ENCODE data around the gene ERP44.
"Not testable (repeated sequence)": the region's sequence is repeated elsewhere in the genome, so short reads cannot be mapped to it uniquely, and the experiment has no call there.

The ERP44 gene

DNA sequence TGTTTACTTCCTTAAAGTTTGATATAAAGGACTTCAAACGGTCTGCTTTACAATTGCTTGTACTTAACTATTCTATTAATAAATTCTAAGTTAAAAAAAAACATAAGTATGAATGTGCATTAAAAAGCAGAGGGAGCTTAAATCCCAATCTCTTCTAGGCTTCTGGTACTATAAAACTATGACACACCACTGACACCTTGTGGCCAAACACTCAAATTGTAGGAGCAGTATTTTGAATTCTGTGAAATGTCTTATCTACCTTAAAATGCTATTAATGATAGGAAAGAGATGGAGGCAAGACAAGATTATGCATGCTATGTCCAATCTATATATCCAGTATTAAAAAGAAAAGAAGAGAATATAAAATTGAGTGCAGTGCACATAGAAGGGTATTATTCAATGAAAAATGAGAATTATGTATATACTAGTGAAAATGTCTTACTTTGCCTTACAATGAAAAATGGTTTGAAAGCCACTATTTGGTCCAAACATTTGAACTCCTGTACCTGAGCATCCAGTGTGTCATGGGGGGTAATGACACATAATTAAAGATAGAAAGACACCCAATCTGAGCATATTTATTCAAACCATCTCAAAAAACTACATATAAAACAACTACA, 87.6 kb downstream of the ERP44 start:
- DNase-seq (ENCODE audit: low read depth, low spot score), result no peak

- DNase-seq (ENCODE audit: low read depth, low spot score), result no peak
Observed at GRCh38 chr9:99999797-100000196, 99.0 kb downstream of the ERP44 start.

DNA sequence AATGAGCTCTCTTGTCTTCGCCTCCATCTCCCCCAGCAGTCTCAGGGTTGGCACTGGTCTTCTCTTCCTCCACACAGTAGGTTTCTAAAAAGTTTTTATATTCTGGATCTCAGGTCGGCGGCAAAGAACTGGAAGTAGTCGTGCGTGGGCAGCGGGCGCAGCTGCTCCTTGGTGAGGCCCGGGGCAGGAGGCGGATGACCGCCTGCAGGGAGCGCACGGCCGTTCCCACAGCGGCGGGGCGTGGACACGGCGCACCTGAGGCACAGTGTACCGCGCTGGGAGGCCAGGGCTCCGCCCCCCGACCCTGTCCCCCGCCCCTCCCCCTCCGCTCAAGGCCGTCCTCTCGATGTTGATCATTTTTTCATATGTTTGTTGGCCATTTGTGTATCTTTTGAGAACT, 99.9 kb downstream of the ERP44 start:
- no peak for DNase-seq (ENCODE audit: low read depth, low spot score)

GRCh38 chr9:99998266-99998665, 100.5 kb downstream of the ERP44 start:
- DNase-seq (ENCODE audit: low read depth, low spot score), result no peak

- DNase-seq (ENCODE audit: low read depth, low spot score), result not testable (repeated sequence)
Observed at GRCh38 chr9:99990508-99990907, 108.3 kb downstream of the ERP44 start.

DNA sequence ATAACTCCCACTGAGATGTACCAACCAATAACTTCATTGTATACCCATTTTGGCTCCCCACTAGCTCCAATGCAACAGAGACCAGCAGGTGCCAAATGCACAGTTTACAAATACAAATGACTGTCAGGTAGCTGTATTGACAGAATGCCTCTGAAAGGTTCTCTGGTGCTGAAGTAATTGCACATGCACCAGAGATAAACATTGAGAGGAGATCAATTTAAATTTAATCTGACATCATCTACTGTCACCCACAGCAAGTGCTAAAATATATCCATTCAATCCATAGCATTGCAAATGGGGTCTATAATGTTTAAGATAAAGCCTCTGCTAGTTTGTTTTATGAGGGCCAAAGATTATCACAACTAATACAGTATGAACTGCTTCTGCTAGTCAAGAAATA, 112.2 kb downstream of the ERP44 start:
- no peak for DNase-seq (ENCODE audit: low read depth, low spot score)

- no peak for DNase-seq (ENCODE audit: low read depth, low spot score)
Observed at GRCh38 chr9:99980598-99980997, 118.2 kb downstream of the ERP44 start.

- DNase-seq (ENCODE audit: low read depth, low spot score), result no peak
Observed at GRCh38 chr9:99978221-99978620, 120.6 kb downstream of the ERP44 start.

- DNase-seq (ENCODE audit: low read depth, low spot score), result no peak
Observed at GRCh38 chr9:99977033-99977792, 121.6 kb downstream of the ERP44 start.

DNA sequence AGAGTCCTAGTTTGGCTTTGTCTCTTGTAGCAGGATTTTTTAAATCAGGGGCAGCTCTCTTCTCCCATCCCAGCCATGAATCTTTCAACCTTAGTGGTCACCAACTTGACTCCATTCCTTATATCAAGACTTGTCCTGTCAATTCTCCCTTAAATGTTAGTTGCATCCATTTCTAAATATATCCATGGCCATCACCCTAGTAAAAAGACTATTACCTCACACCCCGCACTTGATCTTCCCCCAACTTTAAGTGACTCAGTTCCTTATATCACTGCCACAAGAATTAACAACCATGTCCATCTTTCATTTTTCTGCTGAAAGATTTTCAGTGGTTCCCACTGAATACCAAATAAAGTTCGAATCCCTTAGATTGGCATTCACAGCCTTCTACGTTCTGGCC, 125.3 kb downstream of the ERP44 start:
- no peak for DNase-seq (ENCODE audit: low read depth, low spot score)

DNA sequence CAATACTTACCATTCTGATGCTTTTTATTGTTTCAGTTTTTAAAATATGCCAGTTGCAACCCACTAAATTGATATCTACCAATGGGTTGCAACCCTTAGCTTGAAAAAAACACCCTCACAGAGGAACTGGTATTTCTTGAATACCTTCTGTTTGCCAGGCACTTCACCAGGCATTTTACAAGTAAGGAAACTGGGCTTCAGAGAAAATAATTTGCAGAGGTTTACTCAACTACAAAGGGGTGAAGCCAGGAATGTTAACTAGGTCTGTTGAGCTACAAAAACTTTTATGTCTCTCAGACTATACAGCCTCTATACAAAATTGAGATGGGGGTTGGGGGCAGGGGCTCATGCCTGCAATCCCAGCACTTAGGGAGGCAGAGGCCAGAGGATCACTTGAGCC, 127.4 kb downstream of the ERP44 start:
- no peak for DNase-seq (ENCODE audit: low read depth, low spot score)

- DNase-seq (ENCODE audit: low read depth, low spot score), result no peak
Observed at GRCh38 chr9:99970481-99970880, 128.3 kb downstream of the ERP44 start.

DNA sequence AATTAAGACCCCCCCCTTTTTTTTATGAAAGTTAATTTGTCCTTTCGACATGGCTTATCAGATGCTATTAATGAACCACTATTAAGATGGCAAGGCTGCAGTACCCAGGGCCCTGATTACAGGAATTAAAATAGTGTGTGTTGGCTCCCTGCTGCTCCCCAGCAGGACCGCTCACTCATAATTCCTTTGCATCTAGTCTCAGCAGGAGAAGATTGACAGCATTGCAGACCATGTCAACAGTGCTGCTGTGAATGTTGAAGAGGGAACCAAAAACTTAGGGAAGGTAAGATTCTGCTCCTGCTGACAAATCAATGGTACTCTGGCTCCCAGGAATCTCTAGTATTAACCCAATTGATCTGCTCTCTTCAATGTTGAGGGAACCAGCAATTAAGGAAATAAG, 131.3 kb downstream of the ERP44 start:
- DNase-seq (ENCODE audit: low read depth, low spot score), result no peak

DNA sequence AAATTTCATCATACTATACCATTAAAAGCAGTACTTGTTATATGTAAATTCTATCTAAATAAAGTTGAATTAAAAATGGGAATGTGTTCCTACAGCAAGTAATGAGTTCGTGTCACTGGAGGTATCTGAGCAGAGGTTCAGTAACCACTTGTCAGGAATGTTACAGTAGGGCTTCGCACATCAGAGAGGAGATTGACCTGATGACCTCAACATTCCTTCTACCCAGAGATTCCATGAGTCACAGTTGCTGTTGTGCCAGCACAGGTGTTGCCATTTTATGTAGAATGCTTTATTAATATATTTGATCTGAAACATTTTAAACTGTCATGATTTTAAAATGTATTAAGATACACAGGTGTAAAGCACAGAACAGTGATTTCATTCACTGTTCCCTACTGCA, 132.1 kb downstream of the ERP44 start:
- no peak for DNase-seq (ENCODE audit: low read depth, low spot score)

DNA sequence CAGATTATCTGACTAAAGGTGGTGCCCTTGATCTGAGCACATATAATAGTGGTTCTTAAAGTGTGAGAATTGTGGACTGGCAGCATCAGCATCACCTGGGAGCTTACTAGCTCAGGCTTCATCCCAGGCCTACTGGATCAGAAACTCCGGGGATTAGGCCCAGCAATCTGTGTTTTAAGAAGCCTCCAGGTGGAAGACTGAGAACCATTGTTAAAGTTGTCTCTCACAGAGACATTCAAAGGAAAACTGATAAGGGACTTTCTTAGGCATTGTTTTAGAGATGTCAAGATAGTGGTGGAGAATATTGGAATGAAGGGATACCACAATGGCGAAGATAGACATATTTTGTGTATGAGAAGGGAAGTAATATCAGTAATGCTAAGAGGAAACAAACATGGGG, 132.8 kb downstream of the ERP44 start:
- DNase-seq (ENCODE audit: low read depth, low spot score), result no peak

- DNase-seq (ENCODE audit: low read depth, low spot score), result no peak
Observed at GRCh38 chr9:99964336-99964735, 134.5 kb downstream of the ERP44 start.

DNA sequence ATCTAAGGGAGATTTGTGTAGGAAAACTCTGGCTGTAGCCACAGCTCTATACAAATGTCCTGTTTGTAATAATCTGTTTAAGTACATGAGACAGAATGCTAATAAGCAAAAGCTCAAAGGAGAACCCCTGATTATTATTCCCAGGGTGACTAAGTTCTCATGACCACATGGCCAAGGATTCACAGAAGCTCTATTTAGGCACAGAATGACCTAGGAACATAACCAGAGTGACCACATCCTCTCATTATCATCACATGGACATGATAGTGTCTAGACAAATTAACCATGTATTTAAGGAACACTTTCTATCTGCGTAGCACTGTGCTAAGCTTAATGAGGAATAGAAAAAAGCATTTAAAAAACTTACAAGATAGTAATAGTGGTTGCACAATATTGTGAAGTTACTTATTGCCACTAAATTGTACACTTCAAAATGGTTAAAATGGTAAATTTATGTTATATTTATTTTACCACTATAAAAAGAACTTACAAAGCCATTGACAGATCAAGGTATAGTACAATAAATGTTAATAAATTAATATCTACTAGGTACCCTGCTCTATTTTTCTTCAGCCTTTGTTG, 136.0 kb downstream of the ERP44 start:
- DNase-seq (ENCODE audit: low read depth, low spot score), result no peak

- DNase-seq (ENCODE audit: low read depth, low spot score), result no peak
Observed at GRCh38 chr9:99955606-99956005, 143.2 kb downstream of the ERP44 start.

- DNase-seq (ENCODE audit: low read depth, low spot score), result no peak
Observed at GRCh38 chr9:99954819-99955218, 144.0 kb downstream of the ERP44 start.

DNA sequence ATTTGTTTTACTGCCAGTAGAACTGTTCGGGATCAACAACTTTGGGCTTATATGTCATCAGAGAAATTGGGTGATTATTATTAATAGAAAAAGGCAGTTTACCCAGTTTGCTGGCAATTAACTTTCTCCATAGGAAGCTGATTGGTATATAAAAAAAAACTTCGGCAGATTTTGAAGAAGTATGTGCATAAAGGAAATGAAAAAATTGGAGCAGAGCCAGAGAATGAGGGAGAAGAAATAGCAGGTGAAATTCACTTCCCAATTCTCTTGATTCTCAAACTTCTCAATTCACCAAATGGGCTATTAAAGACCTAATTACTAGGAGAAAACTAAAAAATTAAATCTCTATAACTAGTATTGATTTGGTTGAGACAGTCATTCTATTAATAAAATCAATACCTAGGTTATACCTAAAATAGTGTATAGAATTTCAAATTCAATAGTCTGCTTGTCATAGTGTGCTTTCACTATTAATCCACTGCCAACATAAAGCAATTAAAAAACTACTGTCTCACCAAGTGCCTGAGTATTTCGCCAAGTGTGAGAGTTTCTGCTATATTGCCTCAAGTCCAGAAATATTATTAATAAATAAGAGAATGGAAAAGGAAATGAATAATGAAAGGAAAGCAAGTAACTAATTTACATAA, 144.8 kb downstream of the ERP44 start:
- no peak for DNase-seq (ENCODE audit: low read depth, low spot score)

DNA sequence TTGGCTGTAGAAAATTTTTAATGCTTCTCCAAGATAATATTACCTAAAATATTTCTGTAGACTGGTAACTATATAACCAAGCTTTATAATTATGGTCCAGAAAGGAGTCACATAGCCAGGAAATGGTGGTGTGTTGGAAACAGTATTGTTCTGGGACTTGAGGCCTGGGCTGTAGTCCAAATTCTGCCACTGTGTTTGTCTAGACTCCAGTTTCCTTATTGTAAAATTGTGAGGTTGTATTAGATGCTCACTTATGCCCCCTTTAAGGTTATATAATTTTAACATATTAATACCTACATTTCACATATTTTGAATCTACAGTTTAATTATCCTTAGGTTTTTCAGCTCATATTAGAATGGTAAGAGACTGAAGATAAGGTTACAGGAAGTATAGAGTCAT, 149.9 kb downstream of the ERP44 start:
- DNase-seq (ENCODE audit: low read depth, low spot score), result no peak

DNA sequence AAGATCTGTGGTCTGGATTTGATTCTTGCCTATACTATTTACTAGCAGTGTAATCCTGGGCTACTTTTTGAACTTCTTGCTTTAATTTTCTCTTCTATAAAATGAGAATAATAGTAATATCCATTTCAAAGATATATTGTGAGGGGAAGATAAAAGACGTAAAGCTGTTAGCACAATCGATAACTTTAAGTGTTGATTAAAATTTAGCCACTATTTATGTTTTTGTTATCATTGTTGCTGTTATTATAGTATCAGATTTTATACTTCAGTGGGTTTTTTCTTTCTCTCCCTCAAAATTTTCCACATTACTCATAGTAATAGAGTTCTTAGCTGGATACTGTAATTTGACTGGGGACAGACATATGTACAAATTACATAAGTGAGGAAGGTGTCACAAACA, 150.3 kb downstream of the ERP44 start:
- DNase-seq (ENCODE audit: low read depth, low spot score), result no peak

DNA sequence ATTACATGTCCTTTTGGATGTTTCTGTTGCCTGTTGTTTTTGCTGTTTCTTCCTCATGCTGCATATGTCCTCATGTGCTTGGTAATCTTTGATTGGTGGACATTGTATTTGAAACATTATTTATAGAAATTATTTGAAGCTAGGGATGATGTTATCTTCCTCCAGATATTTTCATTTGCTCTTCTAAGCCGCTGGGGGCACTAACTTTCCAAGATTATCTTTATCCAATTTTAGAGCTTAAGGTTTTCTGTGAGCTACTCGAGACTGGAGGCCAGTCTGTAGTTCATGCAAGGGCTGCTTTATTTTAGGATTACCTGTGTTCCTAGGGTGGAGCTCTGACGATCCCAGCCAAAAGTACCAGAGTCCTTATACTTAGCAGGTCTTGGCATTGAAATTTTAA, 151.4 kb downstream of the ERP44 start:
- DNase-seq (ENCODE audit: low read depth, low spot score), result no peak

Data from activated CD4-positive, CD25-positive, alpha-beta regulatory T cell treated with anti-CD3 and anti-CD28 coated beads, Interleukin-2, amount 50 U/mL, for 16 hours (primary cell).